Measurements from ENCODE around the gene PCSK5. TPM values are rescaled to one million over a fixed set of nuclear protein-coding genes. Genes with fewer than 3 reads are reported as not detected.

PCSK5 gene
- total and polyA plus RNA-seq, 2 donors (not counting 3 experiments of a cell fraction or from before 2014, with no cell fraction given): 2.6 to 4.8 TPM

DNA sequence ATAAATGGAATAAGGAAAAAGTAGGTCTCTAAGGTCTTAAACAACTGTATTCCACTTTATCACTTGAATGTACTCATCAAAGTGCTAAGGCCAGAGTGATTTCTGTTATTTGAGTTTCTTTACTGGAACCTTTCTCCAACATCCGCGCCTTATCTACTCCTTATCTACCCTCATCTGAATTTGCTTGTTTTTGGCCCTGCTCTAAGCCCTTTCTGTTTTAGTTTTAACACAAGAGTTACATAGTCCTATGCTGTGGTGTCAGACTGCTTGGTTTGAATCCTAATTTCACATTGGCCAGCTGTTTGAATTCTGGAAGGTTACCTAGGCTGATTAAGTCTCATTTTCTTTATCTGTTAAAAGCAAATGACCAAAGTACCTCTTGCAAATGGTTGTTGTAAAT is 128.3 kb downstream of the PCSK5 start:
- Histone ChIP-seq H3K4me2 (ENCODE audit: insufficient read depth, low read length) (no peak overlapping the region), H3K4me1 (ENCODE audit: control insufficient read depth, extremely low read depth, insufficient read depth, low read length) (no peaks in the 10 kb centered on the region), H3K27me3 (ENCODE audit: control insufficient read depth in 2 of 2, insufficient read depth in 2 of 2, low read length in 2 of 2) (no peaks in the 10 kb centered on the region), H3K79me2 (ENCODE audit: control insufficient read depth, insufficient read depth, low read length) (no peaks in the 10 kb centered on the region), H3K4me3 (replicated peaks in 1 of 3; ENCODE audit: insufficient read depth in 1 of 3, low read depth in 1 of 3, low read length in 3 of 3) (no peak overlapping the region), H4K20me1 (replicated peaks; ENCODE audit: control insufficient read depth, extremely low read depth, insufficient read depth, low read length) (no peaks in the 10 kb centered on the region), H2AFZ (ENCODE audit: low read depth, low read length) (no peak overlapping the region), H3K9ac (replicated peaks; ENCODE audit: extremely low read depth, insufficient read depth, low read length) (no peak overlapping the region), H3K27ac (ENCODE audit: insufficient read depth, low read depth, low read length) (no peak overlapping the region), H3K9me3 (replicated peaks; ENCODE audit: control insufficient read depth, insufficient read depth, low read length) (no peaks in the 10 kb centered on the region), H3K9me1 (replicated peaks; ENCODE audit: control insufficient read depth, extremely low read depth, insufficient read depth, low read length) (no peaks in the 10 kb centered on the region), H3K36me3 (ENCODE audit: control insufficient read depth in 2 of 2, extremely low read depth in 1 of 2, insufficient read depth in 2 of 2, low read length in 2 of 2) (no peaks in the 10 kb centered on the region)
- ChIA-PET CTCF (no interaction called here), POLR2A (no interaction called here)
- DNase-seq (ENCODE audit: low read depth, low spot score): no peak
- BruUV-seq (replicated peaks): no TSS peak
- intact Hi-C loops (cut with micrococcal nuclease): no loop called here
- TF ChIP-seq MAX (IDR thresholded peaks at IDR 0.05; ENCODE audit: insufficient read depth, insufficient read length) (no peak), POLR2A (IDR thresholded peaks at IDR 0.05; ENCODE audit: low read depth, low read length) (no peak), EZH2 (IDR thresholded peaks at IDR 0.05; ENCODE audit: borderline replicate concordance, low read depth, low read length, severe bottlenecking) (no peak), MYC (IDR thresholded peaks at IDR 0.05; ENCODE audit: low read depth, low read length) (no peak), FOS (IDR thresholded peaks at IDR 0.05; ENCODE audit: borderline replicate concordance, insufficient read depth, low read length) (no peak), JUN (IDR thresholded peaks at IDR 0.05; ENCODE audit: borderline replicate concordance, insufficient read depth, insufficient read length, low read depth) (no peak), GATA2 (IDR thresholded peaks at IDR 0.05; ENCODE audit: insufficient read depth, insufficient read length, low read depth, low read length) (no peak)
- dilution Hi-C loops (cut with MboI; ENCODE audit: extremely low pct_ligation_motif_present, low sequenced_read_pairs): no loop called here
- no peak for FAIRE-seq

- intact Hi-C loops (cut with micrococcal nuclease) (no loop called here), dilution Hi-C loops (cut with MboI; ENCODE audit: extremely low pct_ligation_motif_present, low sequenced_read_pairs) (no loop called here)
- no peaks in the 10 kb centered on the region for H3K9me3 ChIP-seq (replicated peaks; ENCODE audit: control insufficient read depth, insufficient read depth, low read length)
- no peaks in the 10 kb centered on the region for H3K9me1 ChIP-seq (replicated peaks; ENCODE audit: control insufficient read depth, extremely low read depth, insufficient read depth, low read length)
- H4K20me1 ChIP-seq (replicated peaks; ENCODE audit: control insufficient read depth, extremely low read depth, insufficient read depth, low read length): no peaks in the 10 kb centered on the region
- no peak overlapping the region for H3K4me2 ChIP-seq (ENCODE audit: insufficient read depth, low read length)
- BruUV-seq (replicated peaks): no TSS peak
- H3K79me2 ChIP-seq (ENCODE audit: control insufficient read depth, insufficient read depth, low read length): no peaks in the 10 kb centered on the region
- no peaks in the 10 kb centered on the region for H3K4me1 ChIP-seq (ENCODE audit: control insufficient read depth, extremely low read depth, insufficient read depth, low read length)
- H3K36me3 ChIP-seq (ENCODE audit: control insufficient read depth in 2 of 2, extremely low read depth in 1 of 2, insufficient read depth in 2 of 2, low read length in 2 of 2): no peaks in the 10 kb centered on the region
- H3K4me3 ChIP-seq (replicated peaks in 1 of 3; ENCODE audit: insufficient read depth in 1 of 3, low read depth in 1 of 3, low read length in 3 of 3): no peak overlapping the region
- no peak overlapping the region for H2AFZ ChIP-seq (ENCODE audit: low read depth, low read length)
- no peak overlapping the region for H3K9ac ChIP-seq (replicated peaks; ENCODE audit: extremely low read depth, insufficient read depth, low read length)
- H3K27ac ChIP-seq (ENCODE audit: insufficient read depth, low read depth, low read length): no peak overlapping the region
- DNase-seq (ENCODE audit: low read depth, low spot score) (no peak), FAIRE-seq (no peak)
- CTCF ChIA-PET: no interaction called here
- no peaks in the 10 kb centered on the region for H3K27me3 ChIP-seq (ENCODE audit: control insufficient read depth in 2 of 2, insufficient read depth in 2 of 2, low read length in 2 of 2)
- no peak for TF ChIP-seq CTCF (IDR thresholded peaks at IDR 0.05; ENCODE audit: extremely low read depth in 1 of 2, insufficient read depth in 1 of 2, low read depth in 1 of 2, low read length in 2 of 2)
- no peak for TF ChIP-seq GATA2 (IDR thresholded peaks at IDR 0.05; ENCODE audit: insufficient read depth, insufficient read length, low read depth, low read length)
- no peak for TF ChIP-seq MAX (IDR thresholded peaks at IDR 0.05; ENCODE audit: insufficient read depth, insufficient read length)
- POLR2A ChIA-PET: no interaction called here
Measured at GRCh38 chr9:76020652-76021051, 130.2 kb downstream of the PCSK5 start.
